ENCODE results near the gene ARHGAP24. TPM values are rescaled to one million over a fixed set of nuclear protein-coding genes. Genes with fewer than 3 reads are reported as not detected.

Gene ARHGAP24
- total RNA-seq, 2 experiments from 2014 or later = not detected

DNA sequence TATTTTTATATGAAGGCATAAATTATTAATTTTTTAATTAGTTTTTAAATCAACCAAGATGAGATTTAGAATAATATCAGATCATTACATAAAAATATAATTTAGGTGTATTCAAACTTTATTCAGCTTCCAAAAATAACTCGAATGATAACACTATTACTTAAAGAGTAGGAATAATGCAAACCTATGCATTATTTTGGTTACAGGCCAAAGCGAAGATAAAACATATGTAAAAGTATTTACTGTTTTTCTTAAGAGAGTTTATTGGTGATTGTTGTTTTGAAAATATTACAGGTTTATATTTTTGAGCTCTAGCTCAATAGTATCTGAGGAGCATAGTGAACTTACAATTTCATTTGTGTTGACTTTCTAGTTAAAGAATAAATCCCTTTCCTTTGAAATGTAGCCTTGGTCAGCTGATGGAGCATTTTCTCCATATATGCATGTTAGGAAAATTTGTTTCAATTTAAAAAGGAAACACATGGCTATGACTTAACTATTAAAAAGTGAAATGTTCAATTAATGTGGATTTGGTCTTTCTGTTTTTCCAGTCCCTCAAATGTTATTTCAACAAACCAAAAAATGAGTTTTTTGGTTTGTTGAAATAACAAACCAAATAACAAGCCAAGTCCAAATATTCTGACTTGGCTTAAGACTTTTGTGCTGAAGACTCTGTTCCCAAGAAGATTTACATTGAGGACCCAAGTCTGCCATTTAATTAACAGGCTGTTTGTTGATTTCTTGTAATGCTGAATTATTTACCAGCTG is 346.9 kb downstream of the ARHGAP24 start:
- H3K27ac Mint-ChIP-seq = no peak overlapping the region
- DNase-seq (no peak), ATAC-seq (no peak)
- H3K4me1 Mint-ChIP-seq = no peaks in the 10 kb centered on the region
- intact Hi-C loops (cut with DNase I, micrococcal nuclease) = no loop called here
- CTCF ChIA-PET = no interaction called here
- H3K9me3 Mint-ChIP-seq (ENCODE audit: low read depth) = peaks cover 2% of the 10 kb centered on the region
- H3K4me3 Mint-ChIP-seq = no peak overlapping the region
- POLR2A ChIA-PET = no interaction called here
- no peaks in the 10 kb centered on the region for H3K36me3 Mint-ChIP-seq (ENCODE audit: low read depth)
- no peaks in the 10 kb centered on the region for H3K27me3 Mint-ChIP-seq

- no peaks in the 10 kb centered on the region for H3K36me3 Mint-ChIP-seq (ENCODE audit: low read depth)
- H3K27ac Mint-ChIP-seq = no peak overlapping the region
- H3K4me1 Mint-ChIP-seq = no peaks in the 10 kb centered on the region
- no peak overlapping the region for H3K4me3 Mint-ChIP-seq
- H3K9me3 Mint-ChIP-seq (ENCODE audit: low read depth) = peaks cover 2% of the 10 kb centered on the region
- intact Hi-C loops (cut with DNase I, micrococcal nuclease) = no loop called here
- ATAC-seq (no peak), DNase-seq (no peak)
- CTCF ChIA-PET = no interaction called here
- POLR2A ChIA-PET = no interaction called here
- H3K27me3 Mint-ChIP-seq = no peaks in the 10 kb centered on the region
Measured at GRCh38 chr4:85823295-85823694, 348.3 kb downstream of the ARHGAP24 start.

GRCh38 chr4:85824166-85824945 is 349.4 kb downstream of the ARHGAP24 start:
- CTCF ChIA-PET = interaction anchor here (0.6 kb wide), 1 partner anchor 613 kb away, joined by 3 read pairs; no protein-coding TSS in a partner anchor
- H3K36me3 Mint-ChIP-seq (ENCODE audit: low read depth) = no peaks in the 10 kb centered on the region
- H3K4me3 Mint-ChIP-seq = no peak overlapping the region
- no peaks in the 10 kb centered on the region for H3K27me3 Mint-ChIP-seq
- intact Hi-C loops (cut with DNase I, micrococcal nuclease) = no loop called here
- peaks cover 2% of the 10 kb centered on the region for H3K9me3 Mint-ChIP-seq (ENCODE audit: low read depth)
- POLR2A ChIA-PET = no interaction called here
- no peaks in the 10 kb centered on the region for H3K4me1 Mint-ChIP-seq
- H3K27ac Mint-ChIP-seq = no peak overlapping the region
- ATAC-seq (no peak), DNase-seq (no peak)

GRCh38 chr4:85826060-85826678 is 351.2 kb downstream of the ARHGAP24 start:
- intact Hi-C loops (cut with DNase I, micrococcal nuclease) = no loop called here
- H3K4me3 Mint-ChIP-seq = no peak overlapping the region
- CTCF ChIA-PET = no interaction called here
- no peaks in the 10 kb centered on the region for H3K4me1 Mint-ChIP-seq
- no peaks in the 10 kb centered on the region for H3K27me3 Mint-ChIP-seq
- DNase-seq = no peak
- no peaks in the 10 kb centered on the region for H3K36me3 Mint-ChIP-seq (ENCODE audit: low read depth)
- H3K27ac Mint-ChIP-seq = no peak overlapping the region
- ATAC-seq = no peak
- no peaks in the 10 kb centered on the region for H3K9me3 Mint-ChIP-seq (ENCODE audit: low read depth)
- POLR2A ChIA-PET = no interaction called here

GRCh38 chr4:85828027-85828890 is 353.3 kb downstream of the ARHGAP24 start:
- DNase-seq = no peak
- Mint-ChIP-seq H3K27ac (no peak overlapping the region), H3K36me3 (ENCODE audit: low read depth) (no peaks in the 10 kb centered on the region), H3K27me3 (no peaks in the 10 kb centered on the region), H3K4me3 (no peak overlapping the region), H3K4me1 (no peaks in the 10 kb centered on the region), H3K9me3 (ENCODE audit: low read depth) (no peaks in the 10 kb centered on the region)
- no peak for ATAC-seq
- intact Hi-C loops (cut with DNase I, micrococcal nuclease) = no loop called here
- POLR2A ChIA-PET = no interaction called here
- CTCF ChIA-PET = no interaction called here

DNA sequence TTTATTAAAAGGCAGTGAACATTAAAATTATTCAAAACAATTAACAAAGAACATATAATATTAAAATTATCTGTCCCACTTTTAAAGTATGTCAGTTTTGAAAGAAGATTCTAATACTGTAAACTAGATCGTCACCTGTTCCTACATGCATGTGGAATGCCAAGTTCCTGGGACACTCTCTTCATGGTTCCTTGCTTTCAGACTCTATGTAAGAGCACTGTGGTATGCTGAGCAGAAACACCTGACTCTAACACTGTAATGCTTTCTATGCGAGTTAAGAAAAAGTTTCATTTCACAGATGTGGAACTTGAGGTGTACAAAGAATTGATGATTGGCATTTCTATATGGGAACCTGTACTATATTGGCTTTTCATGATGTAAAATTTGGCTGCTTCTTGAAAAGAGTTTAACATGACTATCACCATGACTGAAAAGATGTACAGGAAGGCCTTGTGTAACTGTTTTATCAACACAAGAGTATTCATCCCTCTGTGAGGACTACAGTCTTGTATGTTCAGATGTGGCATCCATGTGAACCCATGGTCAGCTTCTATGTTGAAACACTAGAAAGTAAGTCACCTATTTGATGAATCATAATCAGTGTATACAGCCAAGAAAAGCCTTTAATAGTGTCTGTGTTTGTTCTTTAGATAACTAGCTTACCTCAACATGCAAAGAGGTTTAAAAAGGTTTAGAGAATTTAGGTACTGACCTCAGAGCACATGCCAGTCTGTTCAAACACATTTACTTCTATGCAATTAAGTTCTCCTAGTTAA is 354.5 kb downstream of the ARHGAP24 start:
- intact Hi-C loops (cut with DNase I, micrococcal nuclease) = no loop called here
- Mint-ChIP-seq H3K4me3 (no peak overlapping the region), H3K27me3 (no peaks in the 10 kb centered on the region), H3K4me1 (no peaks in the 10 kb centered on the region), H3K9me3 (ENCODE audit: low read depth) (no peaks in the 10 kb centered on the region), H3K36me3 (ENCODE audit: low read depth) (no peaks in the 10 kb centered on the region), H3K27ac (no peak overlapping the region)
- ChIA-PET POLR2A (no interaction called here), CTCF (no interaction called here)
- DNase-seq (no peak), ATAC-seq (no peak)

DNA sequence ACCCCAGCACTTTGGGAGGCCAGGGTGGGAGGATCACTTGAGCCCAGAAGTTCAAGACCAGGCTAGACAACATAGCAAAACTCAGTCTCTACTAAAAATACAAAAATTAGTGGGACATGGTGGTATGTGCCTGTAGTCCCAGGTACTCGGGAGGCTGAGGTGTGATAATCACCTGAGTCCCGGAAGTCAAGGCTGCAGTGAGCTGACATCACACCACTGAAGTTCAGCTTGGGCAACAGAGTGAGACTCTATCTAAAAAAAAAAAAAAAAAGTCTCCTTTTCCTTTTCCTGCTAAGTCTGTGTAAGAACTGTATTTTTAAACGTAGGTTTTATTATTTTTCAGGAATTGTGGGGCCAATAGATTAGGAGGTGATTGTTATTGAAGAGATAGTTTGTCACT is 356.7 kb downstream of the ARHGAP24 start:
- no peak overlapping the region for H3K4me3 Mint-ChIP-seq
- no peak overlapping the region for H3K27ac Mint-ChIP-seq
- ChIA-PET CTCF (no interaction called here), POLR2A (no interaction called here)
- H3K4me1 Mint-ChIP-seq = no peaks in the 10 kb centered on the region
- ATAC-seq = no peak
- no peaks in the 10 kb centered on the region for H3K9me3 Mint-ChIP-seq (ENCODE audit: low read depth)
- H3K27me3 Mint-ChIP-seq = no peaks in the 10 kb centered on the region
- DNase-seq = no peak
- no peaks in the 10 kb centered on the region for H3K36me3 Mint-ChIP-seq (ENCODE audit: low read depth)
- intact Hi-C loops (cut with DNase I, micrococcal nuclease) = no loop called here

DNA sequence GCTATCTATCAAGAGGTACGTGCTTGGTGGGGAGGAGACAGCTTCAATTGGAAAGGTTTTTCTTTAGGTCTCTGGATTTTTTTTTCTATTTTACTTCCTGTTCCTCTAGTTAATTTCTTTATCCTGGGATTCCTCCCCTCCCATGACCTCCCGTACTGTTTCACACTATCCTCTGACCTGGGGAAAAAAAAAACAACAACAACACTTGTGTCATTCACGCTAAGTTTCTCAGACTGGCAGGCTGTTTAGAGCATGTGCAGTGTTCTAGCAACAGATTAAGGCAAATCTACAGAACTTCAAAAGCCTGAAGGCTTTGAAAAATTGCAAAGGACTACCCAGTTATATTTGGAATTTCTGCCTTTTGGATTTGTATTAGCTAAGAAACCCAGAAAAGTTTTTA is 358.4 kb downstream of the ARHGAP24 start:
- intact Hi-C loops (cut with DNase I, micrococcal nuclease) = no loop called here
- H3K4me3 Mint-ChIP-seq = no peak overlapping the region

DNA sequence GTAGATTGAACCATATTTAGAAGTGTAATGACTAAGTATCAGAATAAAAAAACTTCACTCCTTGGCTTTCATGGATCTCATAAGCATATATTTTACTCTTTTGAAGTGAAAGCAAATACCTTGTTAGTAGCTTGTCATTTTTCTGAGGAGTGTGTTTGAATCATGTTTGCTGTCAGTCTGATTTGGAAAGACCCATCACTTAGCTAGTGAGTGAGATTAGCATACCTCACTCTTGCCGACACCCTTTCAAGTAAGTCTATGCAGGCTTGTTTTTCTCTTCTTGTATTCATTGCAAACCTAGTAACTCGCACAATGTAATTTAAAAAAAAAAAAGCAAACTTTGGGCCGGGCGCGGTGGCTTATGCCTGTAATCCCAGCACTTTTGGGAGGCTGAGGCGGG is 360.0 kb downstream of the ARHGAP24 start:
- no peaks in the 10 kb centered on the region for H3K4me1 Mint-ChIP-seq
- ChIA-PET CTCF (no interaction called here), POLR2A (no interaction called here)
- DNase-seq = no peak
- H3K4me3 Mint-ChIP-seq = no peak overlapping the region
- H3K36me3 Mint-ChIP-seq (ENCODE audit: low read depth) = no peaks in the 10 kb centered on the region
- intact Hi-C loops (cut with DNase I, micrococcal nuclease) = no loop called here
- no peaks in the 10 kb centered on the region for H3K9me3 Mint-ChIP-seq (ENCODE audit: low read depth)
- no peaks in the 10 kb centered on the region for H3K27me3 Mint-ChIP-seq
- no peak for ATAC-seq
- no peak overlapping the region for H3K27ac Mint-ChIP-seq

More for the DNA sequence above, 358.4 kb downstream of the ARHGAP24 start:
- Mint-ChIP-seq H3K4me1 (no peaks in the 10 kb centered on the region), H3K36me3 (ENCODE audit: low read depth) (no peaks in the 10 kb centered on the region), H3K27me3 (no peaks in the 10 kb centered on the region), H3K9me3 (ENCODE audit: low read depth) (no peaks in the 10 kb centered on the region), H3K27ac (no peak overlapping the region)
- ChIA-PET POLR2A (no interaction called here), CTCF (no interaction called here)
- no peak for DNase-seq
- no peak for ATAC-seq

GRCh38 chr4:85836588-85837438 is 361.9 kb downstream of the ARHGAP24 start:
- Mint-ChIP-seq H3K36me3 (ENCODE audit: low read depth) (no peaks in the 10 kb centered on the region), H3K4me1 (no peaks in the 10 kb centered on the region), H3K9me3 (ENCODE audit: low read depth) (no peaks in the 10 kb centered on the region), H3K27ac (no peak overlapping the region), H3K4me3 (no peak overlapping the region), H3K27me3 (no peaks in the 10 kb centered on the region)
- ChIA-PET POLR2A (no interaction called here), CTCF (no interaction called here)
- intact Hi-C loops (cut with DNase I, micrococcal nuclease) = no loop called here
- ATAC-seq (no peak), DNase-seq (no peak)

Data from activated CD4-positive, alpha-beta T cell treated with anti-CD3 and anti-CD28 coated beads for 36 hours (primary cell).